ENCODE measurements around the gene CDH10.

The CDH10 gene

GRCh38 chr5:24644761-24645160 is at the start of gene CDH10:
TSS of gene CDH10 (minus strand) at chr5:24644978. CDS start at chr5:24593490, 51,488 bp downstream.
- peak in 11 of 14 donors; percentile 4 to 96 (median 40) for DNase-seq

GRCh38 chr5:24693609-24694008 is 48.8 kb upstream of the CDH10 start:
- no peak for DNase-seq

- peak in 1 of 14 donors; percentile 17 for DNase-seq
These were observed 46.3 kb upstream of the CDH10 start for GRCh38 chr5:24691074-24691473.

GRCh38 chr5:24681106-24681505 is 36.3 kb upstream of the CDH10 start:
- DNase-seq = no peak

- DNase-seq = no peak
These were observed 23.3 kb upstream of the CDH10 start for GRCh38 chr5:24668050-24668449.

- DNase-seq = no peak
These were observed 4.8 kb upstream of the CDH10 start for GRCh38 chr5:24649531-24649930.

- DNase-seq = no peak
These were observed 2.1 kb upstream of the CDH10 start for GRCh38 chr5:24646915-24647314.

- peak in 1 of 14 donors; percentile 46 for DNase-seq
These were observed 705 bp upstream of the CDH10 start for GRCh38 chr5:24645483-24645882.

- DNase-seq = peak in 1 of 14 donors; percentile 52
These were observed 898 bp downstream of the CDH10 start for GRCh38 chr5:24643880-24644279.

GRCh38 chr5:24643156-24643555 is 1.6 kb downstream of the CDH10 start:
- peak in 1 of 14 donors; percentile 80 for DNase-seq

- peak in 2 of 14 donors; percentile 2 to 84 for DNase-seq
These were observed 2.8 kb downstream of the CDH10 start for GRCh38 chr5:24642022-24642421.

GRCh38 chr5:24635209-24635608 is 9.6 kb downstream of the CDH10 start:
- DNase-seq = peak in 1 of 14 donors; percentile 53

GRCh38 chr5:24633715-24634325 is 11.0 kb downstream of the CDH10 start:
- peak in 1 of 14 donors; percentile 47 for DNase-seq

GRCh38 chr5:24632353-24632752 is 12.4 kb downstream of the CDH10 start:
- no peak for DNase-seq

- DNase-seq = no peak
These were observed 13.9 kb downstream of the CDH10 start for GRCh38 chr5:24630918-24631317.

GRCh38 chr5:24629798-24630197 is 15.0 kb downstream of the CDH10 start:
- DNase-seq = no peak

GRCh38 chr5:24624872-24625271 is 19.9 kb downstream of the CDH10 start:
- DNase-seq = no peak

- DNase-seq = no peak
These were observed 21.2 kb downstream of the CDH10 start for GRCh38 chr5:24623624-24624023.

GRCh38 chr5:24623031-24623430 is 21.7 kb downstream of the CDH10 start:
- DNase-seq = no peak

GRCh38 chr5:24621792-24622191 is 23.0 kb downstream of the CDH10 start:
- peak in 2 of 14 donors; percentile 5 to 31 for DNase-seq

- no peak for DNase-seq
These were observed 28.2 kb downstream of the CDH10 start for GRCh38 chr5:24616566-24616965.

- DNase-seq = no peak
These were observed 29.6 kb downstream of the CDH10 start for GRCh38 chr5:24615159-24615558.

GRCh38 chr5:24609706-24610105 is 35.1 kb downstream of the CDH10 start:
- peak in 1 of 14 donors; percentile 6 for DNase-seq

GRCh38 chr5:24606971-24607370 is 37.8 kb downstream of the CDH10 start:
- peak in 2 of 14 donors; percentile 4 to 80 for DNase-seq

- DNase-seq = no peak
These were observed 42.6 kb downstream of the CDH10 start for GRCh38 chr5:24602188-24602587.
